Peyer's patch (tissue), 4 donors: ENCODE data around the gene NKAIN2. TPM values are rescaled to one million over a fixed set of nuclear protein-coding genes. Genes with fewer than 3 reads are reported as not detected.
"Not testable (repeated sequence)": the region's sequence is repeated elsewhere in the genome, so short reads cannot be mapped to it uniquely, and the experiment has no call there.

Experiments
- DNase-seq, 3 donors: peaks; one replicate each; pipeline ENCODE4 v3.0.0-alpha.2; 2017 to 2019
- H3K27ac ChIP-seq, 4 donors: fragments of 200-600 bp; sonication (generic); one replicate each; pipeline ENCODE4 v1.5.1; 2016 to 2019
- H3K27me3 ChIP-seq, 2 donors: fragments of 200-600 bp; sonication (generic); one replicate each; pipeline ENCODE4 v1.5.1; 2019
- H3K36me3 ChIP-seq, 3 donors: fragments of 200-600 bp; sonication (generic); one replicate each; pipeline ENCODE4 v1.5.1; 2016 to 2019
- H3K4me1 ChIP-seq, 4 donors: fragments of 200-600 bp; sonication (generic); one replicate each; pipeline ENCODE4 v1.5.1; 2016 to 2019
- H3K4me3 ChIP-seq, 4 donors: fragments of 200-600 bp; sonication (generic); 1 replicate in 3 of 4; 2 replicates in 1 of 4; pipeline ENCODE4 v1.5.1; 2016 to 2019; ENCODE audit warnings: mild to moderate bottlenecking in 1 of 4
- H3K9me3 ChIP-seq, 4 donors: fragments of 200-600 bp; sonication (generic); one replicate each; pipeline ENCODE4 v1.5.1; 2016 to 2019; ENCODE audit warnings: mild to moderate bottlenecking in 1 of 4
- CTCF ChIP-seq, 6 experiments: fragments of 450-650 bp in 4 of 6; fragments of 200-600 bp in 2 of 6; sonication (generic) in 1 of 6; IDR thresholded peaks; one replicate each; pipeline ENCODE4 v1.5.1; 2017 to 2019; ENCODE audit warnings: antibody characterized with exemption in 6 of 6, mild to moderate bottlenecking in 3 of 6, moderate library complexity in 1 of 6
- POLR2A ChIP-seq, 2 donors: fragments of 450-650 bp; IDR thresholded peaks; one replicate each; pipeline ENCODE4 v1.5.1; 2017; ENCODE audit warnings: antibody characterized with exemption in 2 of 2, mild to moderate bottlenecking in 2 of 2, moderate library complexity in 2 of 2
- total RNA-seq, 4 donors: library from RNA; depleted of rRNA; stranded (reverse); fragments of >200 nt; gene quantifications; one replicate each; pipeline ENCODE4 v1.1.0, GENCODE V29; 2016

Gene NKAIN2
- total RNA-seq, 4 donors from 2014 or later, result not detected

GRCh38 chr6:123913863-123914262 lies 110.2 kb downstream of the NKAIN2 start:
- Histone ChIP-seq H3K9me3 (no peaks in the 10 kb centered on the region), H3K36me3 (no peaks in the 10 kb centered on the region), H3K27me3 (no peaks in the 10 kb centered on the region), H3K4me1 (no peaks in the 10 kb centered on the region), H3K27ac (no peak overlapping the region), H3K4me3 (no peak overlapping the region)
- no peak for TF ChIP-seq CTCF (IDR thresholded peaks at IDR 0.05)
- no peak for TF ChIP-seq POLR2A (IDR thresholded peaks at IDR 0.05)
- no peak for DNase-seq

GRCh38 chr6:123923379-123923778 lies 119.7 kb downstream of the NKAIN2 start:
- not testable (repeated sequence) for H3K4me1 ChIP-seq, H3K36me3 ChIP-seq, DNase-seq, H3K9me3 ChIP-seq, H3K27me3 ChIP-seq, H3K4me3 ChIP-seq, H3K27ac ChIP-seq

- no peaks in the 10 kb centered on the region for H3K27me3 ChIP-seq
- no peak overlapping the region for H3K4me3 ChIP-seq
- DNase-seq, result no peak
- H3K36me3 ChIP-seq, result no peaks in the 10 kb centered on the region
- no peaks in the 10 kb centered on the region for H3K9me3 ChIP-seq
- no peak overlapping the region for H3K27ac ChIP-seq
- H3K4me1 ChIP-seq, result no peaks in the 10 kb centered on the region
- TF ChIP-seq CTCF (IDR thresholded peaks at IDR 0.05) (no peak), POLR2A (IDR thresholded peaks at IDR 0.05) (no peak)
Measured at GRCh38 chr6:123925350-123925749, 121.7 kb downstream of the NKAIN2 start.

GRCh38 chr6:123925842-123926399 lies 122.3 kb downstream of the NKAIN2 start:
- TF ChIP-seq POLR2A (IDR thresholded peaks at IDR 0.05), result no peak
- no peak for TF ChIP-seq CTCF (IDR thresholded peaks at IDR 0.05)
- DNase-seq, result no peak
- H3K27ac ChIP-seq, result no peak overlapping the region
- H3K9me3 ChIP-seq, result no peaks in the 10 kb centered on the region
- H3K36me3 ChIP-seq, result no peaks in the 10 kb centered on the region
- H3K4me1 ChIP-seq, result no peaks in the 10 kb centered on the region
- H3K27me3 ChIP-seq, result no peaks in the 10 kb centered on the region
- H3K4me3 ChIP-seq, result no peak overlapping the region

- Histone ChIP-seq H3K4me3 (no peak overlapping the region), H3K27me3 (no peaks in the 10 kb centered on the region), H3K36me3 (no peaks in the 10 kb centered on the region), H3K27ac (no peak overlapping the region), H3K9me3 (no peaks in the 10 kb centered on the region), H3K4me1 (no peaks in the 10 kb centered on the region)
- no peak for TF ChIP-seq CTCF (IDR thresholded peaks at IDR 0.05)
- no peak for TF ChIP-seq POLR2A (IDR thresholded peaks at IDR 0.05)
- DNase-seq, result no peak
Measured at GRCh38 chr6:123928529-123928928, 124.9 kb downstream of the NKAIN2 start.

GRCh38 chr6:123931928-123932327 lies 128.3 kb downstream of the NKAIN2 start:
- no peak for TF ChIP-seq CTCF (IDR thresholded peaks at IDR 0.05)
- no peak for TF ChIP-seq POLR2A (IDR thresholded peaks at IDR 0.05)
- Histone ChIP-seq H3K4me1 (no peaks in the 10 kb centered on the region), H3K27ac (no peak overlapping the region), H3K36me3 (no peaks in the 10 kb centered on the region), H3K4me3 (no peak overlapping the region), H3K27me3 (no peaks in the 10 kb centered on the region), H3K9me3 (no peaks in the 10 kb centered on the region)
- no peak for DNase-seq
